Sigmoid colon (tissue), 7 donors: ENCODE data around the gene TNNT2. TPM values are rescaled to one million over a fixed set of nuclear protein-coding genes. Genes with fewer than 3 reads are reported as not detected.

Source experiments
- DNase-seq: peaks from one replicate; pipeline ENCODE4 v3.0.0-alpha.2; 2019
- H3K27ac ChIP-seq, 4 donors: fragments of 200-600 bp; sonication (generic); one replicate each; pipeline ENCODE4 v1.5.1; 2016 to 2019; ENCODE audit warnings: mild to moderate bottlenecking in 1 of 4
- H3K27me3 ChIP-seq, 3 donors: fragments of 200-600 bp; sonication (generic); one replicate each; pipeline ENCODE4 v1.5.1; 2019; ENCODE audit warnings: mild to moderate bottlenecking in 1 of 3
- H3K36me3 ChIP-seq, 4 donors: fragments of 200-600 bp; sonication (generic); one replicate each; pipeline ENCODE4 v1.5.1; 2016 to 2019
- H3K4me1 ChIP-seq, 4 donors: fragments of 200-600 bp; sonication (generic); one replicate each; pipeline ENCODE4 v1.5.1; 2017 to 2019
- H3K4me3 ChIP-seq, 4 donors: fragments of 200-600 bp; sonication (generic); one replicate each; pipeline ENCODE4 v1.5.1; 2017 to 2019; ENCODE audit warnings: mild to moderate bottlenecking in 2 of 4, moderate library complexity in 1 of 4
- H3K9me3 ChIP-seq, 4 donors: fragments of 200-600 bp in 3 of 4; sonication (generic) in 3 of 4; one replicate each; pipeline versions ENCODE4 v1.5.1 to v1.6.1; 2013 to 2019
- CTCF ChIP-seq, 4 experiments: fragments of 450-650 bp in 3 of 4; fragments of 200-600 bp in 1 of 4; IDR thresholded peaks; one replicate each; pipeline ENCODE4 v1.5.1; 2016 to 2019; ENCODE audit warnings: antibody characterized with exemption in 4 of 4, mild to moderate bottlenecking in 3 of 4, moderate library complexity in 2 of 4
- EP300 ChIP-seq, 4 donors: sonication (generic); formaldehyde crosslinking; IDR thresholded peaks; one replicate each; pipeline ENCODE4 v1.6.1; 2017; ENCODE audit warnings: antibody characterized with exemption in 4 of 4
- POLR2A ChIP-seq, 2 donors: fragments of 450-650 bp; IDR thresholded peaks; one replicate each; pipeline ENCODE4 v1.6.1; 2016; ENCODE audit warnings: antibody characterized with exemption in 2 of 2, mild to moderate bottlenecking in 2 of 2, moderate library complexity in 2 of 2
- POLR2AphosphoS5 ChIP-seq, 4 donors: sonication (generic); formaldehyde crosslinking; IDR thresholded peaks; one replicate each; pipeline ENCODE4 v1.6.1; 2017; ENCODE audit warnings: antibody characterized with exemption in 4 of 4
- WGBS, 2 donors: extraction: QIAGEN DNeasy Blood & Tissue Kit; methylation state at CpG; one replicate each; pipeline ENCODE4 v1.1.7; 2013; 5-methylcytosine and 5-hydroxymethylcytosine counted together
- intact Hi-C: fragments of 100-400 bp; cut with DNase I; formaldehyde crosslinking; loops from one replicate; pipeline ENCODE4 v1.15.1; 2023
- polyA plus RNA-seq, 3 donors: library from polyadenylated mRNA; stranded (reverse); fragments of 200-250 nt; gene quantifications; one replicate each; pipeline ENCODE4 v1.2.3, GENCODE V29; 2013
- total RNA-seq, 4 donors: library from RNA; depleted of rRNA; stranded (reverse); fragments of >200 nt; gene quantifications; one replicate each; pipeline ENCODE4 v1.1.0, GENCODE V29; 2016
- donor health status: healthy with polysubstance abuse.
- donor health status: Bipolar disorder and iron deficiency.
- donor health status: healthy.

TNNT2 gene
- total and polyA plus RNA-seq, 7 donors = 0.81 to 34.9 (median 3.9) TPM; not detected in 3

DNA sequence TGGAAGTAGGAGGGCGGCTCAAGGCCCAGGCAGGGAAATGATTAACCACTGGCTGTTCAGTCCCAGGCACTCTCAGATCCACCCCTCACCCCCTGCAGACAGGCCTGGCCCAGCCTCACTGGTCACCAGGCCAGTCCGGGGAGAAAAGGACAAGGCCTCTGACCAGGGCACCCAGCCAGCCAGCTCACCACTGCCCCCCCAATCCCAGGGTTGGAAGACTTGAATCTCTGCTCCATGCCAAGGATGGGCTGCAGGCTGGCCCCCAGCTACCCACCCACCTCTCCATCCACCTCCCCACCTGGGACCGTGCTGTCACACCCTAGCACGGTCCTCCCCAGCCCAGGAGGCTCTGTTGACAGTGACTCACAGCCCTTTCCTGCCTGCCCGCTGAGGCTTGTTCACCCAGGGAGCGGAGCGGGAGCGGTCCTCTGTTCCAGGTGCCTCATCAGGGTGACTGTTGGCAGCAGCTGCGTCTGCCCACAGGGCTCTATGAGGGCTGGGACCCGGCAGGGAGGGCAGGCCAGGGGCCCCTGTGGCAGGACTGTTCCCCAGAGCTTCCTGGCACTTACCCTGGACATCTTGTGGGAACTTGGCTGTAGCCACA lies 19.5 kb upstream of the TNNT2 start:
- Histone ChIP-seq H3K27ac (peak overlapping the region in 1 of 4 donors; percentile 2), H3K27me3 (peaks cover 23 to 39% (median 26%) of the 10 kb centered on the region in 3 donors), H3K9me3 (no peaks in the 10 kb centered on the region), H3K4me1 (peaks cover 0 to 11% (median 5%) of the 10 kb centered on the region in 4 donors), H3K4me3 (no peak overlapping the region), H3K36me3 (no peaks in the 10 kb centered on the region)
- intact Hi-C loops = no loop called here
- WGBS, 2 donors = 17 to 66% methylated on average over 10 of the region's 10 CpGs
- DNase-seq = no peak
- TF ChIP-seq CTCF (IDR thresholded peaks at IDR 0.05) (no peak), POLR2A (IDR thresholded peaks at IDR 0.05) (no peak), EP300 (IDR thresholded peaks at IDR 0.05) (no peak), POLR2AphosphoS5 (IDR thresholded peaks at IDR 0.05) (no peak)

- WGBS, 2 donors = 23 to 72% methylated on average over 4 of the region's 4 CpGs
- no peak for DNase-seq
- Histone ChIP-seq H3K27me3 (peaks cover 23 to 33% (median 26%) of the 10 kb centered on the region in 3 donors), H3K4me3 (no peak overlapping the region), H3K27ac (no peak overlapping the region), H3K4me1 (peaks cover 0 to 11% (median 5%) of the 10 kb centered on the region in 4 donors), H3K9me3 (no peaks in the 10 kb centered on the region), H3K36me3 (no peaks in the 10 kb centered on the region)
- intact Hi-C loops = no loop called here
- TF ChIP-seq POLR2AphosphoS5 (IDR thresholded peaks at IDR 0.05) (no peak), POLR2A (IDR thresholded peaks at IDR 0.05) (no peak), EP300 (IDR thresholded peaks at IDR 0.05) (no peak), CTCF (IDR thresholded peaks at IDR 0.05) (no peak)
Measured at GRCh38 chr1:201395936-201396335, 18.5 kb upstream of the TNNT2 start.

GRCh38 chr1:201394591-201394990 lies 17.1 kb upstream of the TNNT2 start:
- Histone ChIP-seq H3K9me3 (no peaks in the 10 kb centered on the region), H3K27me3 (peaks cover 11 to 20% (median 15%) of the 10 kb centered on the region in 3 donors), H3K4me3 (no peak overlapping the region), H3K4me1 (peaks cover 0 to 9% (median 4%) of the 10 kb centered on the region in 4 donors), H3K36me3 (no peaks in the 10 kb centered on the region), H3K27ac (no peak overlapping the region)
- WGBS, 2 donors = 20 to 65% methylated on average over 3 of the region's 3 CpGs
- no peak for DNase-seq
- intact Hi-C loops = no loop called here
- TF ChIP-seq EP300 (IDR thresholded peaks at IDR 0.05) = no peak
- no peak for TF ChIP-seq POLR2AphosphoS5 (IDR thresholded peaks at IDR 0.05)
- no peak for TF ChIP-seq POLR2A (IDR thresholded peaks at IDR 0.05)
- no peak for TF ChIP-seq CTCF (IDR thresholded peaks at IDR 0.05)

- no peak for DNase-seq
- H3K4me3 ChIP-seq = no peak overlapping the region
- H3K36me3 ChIP-seq = no peaks in the 10 kb centered on the region
- 45 to 67% methylated on average over 3 of the region's 3 CpGs for WGBS, 2 donors
- H3K27ac ChIP-seq = no peak overlapping the region
- TF ChIP-seq POLR2AphosphoS5 (IDR thresholded peaks at IDR 0.05) = no peak
- TF ChIP-seq EP300 (IDR thresholded peaks at IDR 0.05) = no peak
- no peaks in the 10 kb centered on the region for H3K9me3 ChIP-seq
- intact Hi-C loops = no loop called here
- H3K27me3 ChIP-seq = peaks cover 0 to 4% (median under 1%) of the 10 kb centered on the region in 3 donors
- no peaks in the 10 kb centered on the region for H3K4me1 ChIP-seq
Measured at GRCh38 chr1:201393076-201393475, 15.6 kb upstream of the TNNT2 start.

DNA sequence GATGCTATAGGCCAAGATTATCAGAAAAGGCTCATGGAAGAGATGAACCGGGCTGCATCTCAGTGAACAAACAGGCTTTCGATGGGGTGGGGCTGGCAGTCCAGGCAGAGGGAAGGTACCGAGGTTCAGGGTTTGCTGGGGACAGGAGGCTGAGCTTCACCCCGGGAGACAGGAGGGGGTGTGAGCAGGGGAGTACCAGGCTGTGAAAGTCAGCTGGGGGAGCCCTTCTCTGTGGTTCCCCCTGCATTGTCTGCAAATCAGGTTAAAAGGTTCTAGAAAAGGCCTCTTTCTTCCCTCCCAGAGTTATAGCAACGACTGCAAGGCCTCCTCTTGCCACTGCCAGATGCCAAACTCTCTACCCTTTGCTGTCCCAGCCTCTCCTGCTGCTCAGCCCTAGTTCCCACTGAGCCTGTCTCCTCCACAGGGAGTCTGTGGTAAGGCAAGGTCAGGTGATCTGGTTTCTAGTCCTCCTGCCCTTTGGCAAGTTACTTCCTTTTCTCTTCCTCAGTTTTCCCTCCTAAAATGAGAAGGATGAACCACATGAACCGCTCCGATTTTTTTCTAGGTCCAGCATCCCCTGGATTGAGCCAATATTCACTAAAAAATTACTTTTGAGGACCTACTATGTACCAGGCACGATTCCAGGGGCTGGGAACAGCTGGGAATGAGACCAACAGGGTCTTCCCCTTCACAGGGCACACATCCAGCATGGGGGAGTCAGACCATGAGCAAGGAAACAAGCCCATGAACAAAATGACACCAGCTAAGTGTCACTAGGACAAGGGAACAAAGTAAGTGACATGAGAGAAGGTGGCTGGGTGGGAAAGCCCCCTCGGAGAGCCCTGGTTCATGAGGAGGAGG lies 14.4 kb upstream of the TNNT2 start:
- TF ChIP-seq CTCF (IDR thresholded peaks at IDR 0.05) (no peak), EP300 (IDR thresholded peaks at IDR 0.05) (no peak), POLR2AphosphoS5 (IDR thresholded peaks at IDR 0.05) (no peak), POLR2A (IDR thresholded peaks at IDR 0.05) (no peak)
- no peak overlapping the region for H3K4me3 ChIP-seq
- H3K4me1 ChIP-seq = no peaks in the 10 kb centered on the region
- no peaks in the 10 kb centered on the region for H3K9me3 ChIP-seq
- 59 to 75% methylated on average over 9 of the region's 9 CpGs for WGBS, 2 donors
- H3K27ac ChIP-seq = no peak overlapping the region
- intact Hi-C loops = no loop called here
- DNase-seq = no peak
- no peaks in the 10 kb centered on the region for H3K36me3 ChIP-seq
- no peaks in the 10 kb centered on the region for H3K27me3 ChIP-seq
